OCI-LY7 (cell line): ENCODE measurements around the gene UBAC1.

ENCODE experiments used
- EZH2phosphoT487 ChIP-seq: fragments of 200-600 bp; sonication (generic); IDR thresholded peaks from 2 replicates; pipeline ENCODE4 v1.6.1; 2018; ENCODE audit warnings: low read depth, borderline replicate concordance, mild to moderate bottlenecking, mixed run types, antibody characterized with exemption, low read length, moderate library complexity, mixed read lengths
- TF ChIP-seq, protein P1 (sequence below): fragments of 200-600 bp; sonication (generic); conservative IDR thresholded peaks from 2 replicates; pipeline ENCODE4 v1.5.1; 2014; ENCODE audit warnings: mild to moderate bottlenecking, antibody characterized with exemption, low read length, moderate library complexity, mixed read lengths

- TF ChIP-seq, protein P1, sequence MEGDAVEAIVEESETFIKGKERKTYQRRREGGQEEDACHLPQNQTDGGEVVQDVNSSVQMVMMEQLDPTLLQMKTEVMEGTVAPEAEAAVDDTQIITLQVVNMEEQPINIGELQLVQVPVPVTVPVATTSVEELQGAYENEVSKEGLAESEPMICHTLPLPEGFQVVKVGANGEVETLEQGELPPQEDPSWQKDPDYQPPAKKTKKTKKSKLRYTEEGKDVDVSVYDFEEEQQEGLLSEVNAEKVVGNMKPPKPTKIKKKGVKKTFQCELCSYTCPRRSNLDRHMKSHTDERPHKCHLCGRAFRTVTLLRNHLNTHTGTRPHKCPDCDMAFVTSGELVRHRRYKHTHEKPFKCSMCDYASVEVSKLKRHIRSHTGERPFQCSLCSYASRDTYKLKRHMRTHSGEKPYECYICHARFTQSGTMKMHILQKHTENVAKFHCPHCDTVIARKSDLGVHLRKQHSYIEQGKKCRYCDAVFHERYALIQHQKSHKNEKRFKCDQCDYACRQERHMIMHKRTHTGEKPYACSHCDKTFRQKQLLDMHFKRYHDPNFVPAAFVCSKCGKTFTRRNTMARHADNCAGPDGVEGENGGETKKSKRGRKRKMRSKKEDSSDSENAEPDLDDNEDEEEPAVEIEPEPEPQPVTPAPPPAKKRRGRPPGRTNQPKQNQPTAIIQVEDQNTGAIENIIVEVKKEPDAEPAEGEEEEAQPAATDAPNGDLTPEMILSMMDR, result no peak
- TF ChIP-seq EZH2phosphoT487, result no peak
These were observed 42.4 kb upstream of the UBAC1 start for GRCh38 chr9:136003411-136004218.
